ENCODE results near the gene NDUFS7.

The NDUFS7 gene

DNA sequence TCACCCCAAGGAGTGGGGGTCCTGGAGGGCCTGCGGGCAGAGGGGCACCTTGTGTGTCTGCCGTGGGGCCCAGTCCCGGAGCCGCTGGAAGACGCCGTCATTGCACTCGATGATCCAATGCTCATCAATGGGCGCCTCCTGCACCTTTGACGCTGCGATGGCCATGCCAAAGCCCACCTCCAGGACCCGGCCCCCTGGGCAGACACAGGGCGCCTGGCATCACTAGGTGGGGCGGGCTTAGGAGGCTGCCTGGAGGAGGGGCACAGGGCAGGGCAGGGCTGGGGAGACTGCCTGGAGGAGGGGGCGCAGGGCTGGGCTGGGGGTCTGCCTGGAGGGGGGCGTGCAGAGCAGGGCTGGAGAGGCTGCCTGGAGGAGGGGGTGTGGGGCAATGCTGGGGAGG is 16.0 kb downstream of the NDUFS7 start:
- no peaks in the 10 kb centered on the region for H3K79me2 ChIP-seq
- H3K4me1 ChIP-seq, result no peaks in the 10 kb centered on the region
- TF ChIP-seq, protein P1, sequence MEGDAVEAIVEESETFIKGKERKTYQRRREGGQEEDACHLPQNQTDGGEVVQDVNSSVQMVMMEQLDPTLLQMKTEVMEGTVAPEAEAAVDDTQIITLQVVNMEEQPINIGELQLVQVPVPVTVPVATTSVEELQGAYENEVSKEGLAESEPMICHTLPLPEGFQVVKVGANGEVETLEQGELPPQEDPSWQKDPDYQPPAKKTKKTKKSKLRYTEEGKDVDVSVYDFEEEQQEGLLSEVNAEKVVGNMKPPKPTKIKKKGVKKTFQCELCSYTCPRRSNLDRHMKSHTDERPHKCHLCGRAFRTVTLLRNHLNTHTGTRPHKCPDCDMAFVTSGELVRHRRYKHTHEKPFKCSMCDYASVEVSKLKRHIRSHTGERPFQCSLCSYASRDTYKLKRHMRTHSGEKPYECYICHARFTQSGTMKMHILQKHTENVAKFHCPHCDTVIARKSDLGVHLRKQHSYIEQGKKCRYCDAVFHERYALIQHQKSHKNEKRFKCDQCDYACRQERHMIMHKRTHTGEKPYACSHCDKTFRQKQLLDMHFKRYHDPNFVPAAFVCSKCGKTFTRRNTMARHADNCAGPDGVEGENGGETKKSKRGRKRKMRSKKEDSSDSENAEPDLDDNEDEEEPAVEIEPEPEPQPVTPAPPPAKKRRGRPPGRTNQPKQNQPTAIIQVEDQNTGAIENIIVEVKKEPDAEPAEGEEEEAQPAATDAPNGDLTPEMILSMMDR (IDR thresholded peaks at IDR 0.05), result no peak
- H3K27me3 ChIP-seq (ENCODE audit: control insufficient read depth, insufficient read depth, low read length), result no peaks in the 10 kb centered on the region
- no peak overlapping the region for H3K4me3 ChIP-seq (ENCODE audit: low read depth, low read length)
- H3K9ac ChIP-seq, result no peak overlapping the region
- no peak overlapping the region for H3K4me2 ChIP-seq (ENCODE audit: low read length)
- H3K36me3 ChIP-seq (ENCODE audit: control insufficient read depth, insufficient read depth, low read length), result no peaks in the 10 kb centered on the region
- H3K27ac ChIP-seq, result no peak overlapping the region
- H2AFZ ChIP-seq, result no peak overlapping the region
- no peaks in the 10 kb centered on the region for H3K9me3 ChIP-seq (ENCODE audit: control insufficient read depth, low read length)

DNA sequence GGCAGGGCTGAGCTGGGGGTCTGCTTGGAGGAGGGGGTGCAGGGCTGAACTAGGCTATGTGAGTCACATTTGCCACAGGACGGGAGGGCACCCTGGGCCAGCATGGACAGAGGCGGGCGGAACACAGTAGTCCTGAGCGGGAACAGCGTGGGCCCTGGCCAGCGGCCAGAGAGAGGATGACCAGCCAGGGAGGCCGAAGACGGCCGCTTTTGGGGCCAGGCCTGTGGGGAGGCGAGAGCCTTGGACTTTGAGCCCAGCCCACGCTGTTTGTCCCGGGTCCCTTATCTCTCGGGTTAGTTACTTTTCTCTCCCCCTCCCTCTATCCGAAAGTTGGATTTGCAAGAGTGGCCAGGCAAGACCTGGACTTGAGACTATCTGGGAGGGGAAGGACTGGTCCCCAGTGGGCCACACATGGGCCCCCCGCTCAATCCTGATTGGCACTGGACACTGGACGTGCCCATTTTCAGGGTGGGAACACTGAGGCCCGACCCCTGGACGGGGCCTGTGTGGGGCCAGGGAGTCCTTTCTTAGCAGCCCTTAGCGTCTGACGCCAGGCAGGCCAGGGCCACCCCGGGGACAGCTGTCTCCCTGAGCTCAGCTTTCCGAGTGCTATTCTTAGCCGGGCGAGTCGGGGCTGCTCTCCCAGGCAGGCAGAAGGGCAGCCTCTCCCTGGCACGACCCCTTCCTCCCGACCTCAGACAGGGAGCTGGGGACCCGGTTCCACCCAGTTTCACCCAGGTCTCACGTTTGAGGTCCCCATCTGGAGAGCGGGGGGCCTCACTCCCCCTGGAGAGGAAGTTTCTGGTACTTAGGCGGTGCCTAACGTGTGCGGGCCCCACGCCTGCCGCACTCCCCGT is 16.8 kb downstream of the NDUFS7 start:
- H3K79me2 ChIP-seq, result no peaks in the 10 kb centered on the region
- peak overlapping the region; percentile 76 for H3K4me3 ChIP-seq (ENCODE audit: low read depth, low read length)
- H2AFZ ChIP-seq, result peak overlapping the region; percentile 75
- TF ChIP-seq, protein P1 (IDR thresholded peaks at IDR 0.05), result no peak
- H3K27ac ChIP-seq, result no peak overlapping the region
- peak overlapping the region; percentile 96 for H3K4me2 ChIP-seq (ENCODE audit: low read length)
- H3K9ac ChIP-seq, result no peak overlapping the region
- no peaks in the 10 kb centered on the region for H3K9me3 ChIP-seq (ENCODE audit: control insufficient read depth, low read length)
- H3K36me3 ChIP-seq (ENCODE audit: control insufficient read depth, insufficient read depth, low read length), result no peaks in the 10 kb centered on the region
- H3K27me3 ChIP-seq (ENCODE audit: control insufficient read depth, insufficient read depth, low read length), result no peaks in the 10 kb centered on the region
- H3K4me1 ChIP-seq, result no peaks in the 10 kb centered on the region

DNA sequence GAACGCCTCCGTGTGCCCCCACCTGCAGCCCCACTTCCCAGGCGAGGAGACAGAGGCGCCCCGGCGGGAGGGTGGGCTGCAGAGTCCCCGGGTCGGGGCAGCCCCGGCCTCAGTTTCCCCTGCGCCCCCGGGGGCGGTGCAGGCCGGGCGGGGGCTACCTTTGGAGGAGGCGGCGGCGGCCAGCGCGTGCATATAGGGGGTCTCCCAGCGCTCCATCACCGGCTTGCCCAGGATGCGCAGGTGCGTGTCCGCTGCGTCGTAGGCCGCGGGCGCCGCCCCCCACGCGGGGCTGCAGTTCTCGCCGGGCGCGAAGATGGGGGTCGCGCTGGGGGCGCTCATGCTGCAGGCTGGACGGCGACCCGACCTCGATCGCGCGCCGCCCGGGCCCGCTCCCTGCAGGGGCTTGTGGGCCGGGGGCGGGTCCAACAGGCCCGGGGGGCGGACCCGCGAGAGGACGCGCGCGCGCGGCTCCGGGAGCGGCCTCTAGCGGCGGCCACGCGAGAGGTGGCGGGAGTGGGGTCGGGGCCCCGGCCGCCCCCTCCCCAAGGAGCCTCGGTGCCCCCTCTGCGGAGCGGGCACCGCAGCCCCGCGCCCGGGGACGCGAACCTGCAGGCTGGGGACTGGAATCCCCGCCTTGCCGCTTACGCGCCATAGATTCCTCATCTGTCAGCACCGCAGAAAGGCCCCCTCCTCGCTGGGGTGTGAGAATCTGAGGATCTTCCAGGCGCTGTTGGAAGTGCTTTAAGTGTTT is 17.6 kb downstream of the NDUFS7 start, which contains the start of gene GAMT:
Gene GAMT, minus strand, starts transcription at position 405 of the 751 bp plus-strand sequence. Its CDS starts 66 bp downstream, at position 339.
- H3K4me1 ChIP-seq, result peaks cover 2% of the 10 kb centered on the region
- no peaks in the 10 kb centered on the region for H3K9me3 ChIP-seq (ENCODE audit: control insufficient read depth, low read length)

DNA sequence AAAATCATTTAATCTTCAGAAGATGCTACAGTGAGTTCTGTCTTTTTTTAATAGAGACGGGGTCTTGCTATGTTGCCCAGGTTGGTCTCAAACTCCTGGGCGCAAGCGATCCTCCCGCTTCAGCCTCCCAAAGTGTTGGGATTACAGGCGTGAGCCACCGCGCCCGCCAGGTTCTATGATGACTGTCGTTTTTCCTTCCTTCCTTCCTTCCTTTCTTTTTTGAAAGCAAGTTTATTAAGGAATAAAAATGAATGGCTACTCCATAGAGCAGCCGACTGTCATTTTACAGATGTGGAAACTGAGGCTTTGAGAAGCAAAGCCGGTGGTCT is 18.1 kb downstream of the NDUFS7 start:
- Histone ChIP-seq H3K27ac (no peak overlapping the region), H3K4me2 (ENCODE audit: low read length) (peak overlapping the region; percentile 96), H3K27me3 (ENCODE audit: control insufficient read depth, insufficient read depth, low read length) (no peaks in the 10 kb centered on the region), H3K79me2 (no peaks in the 10 kb centered on the region), H2AFZ (peak overlapping the region; percentile 82), H3K9me3 (ENCODE audit: control insufficient read depth, low read length) (no peaks in the 10 kb centered on the region), H3K36me3 (ENCODE audit: control insufficient read depth, insufficient read depth, low read length) (no peaks in the 10 kb centered on the region), H3K4me3 (ENCODE audit: low read depth, low read length) (no peak overlapping the region), H3K9ac (no peak overlapping the region), H3K4me1 (peaks cover 7% of the 10 kb centered on the region)
- TF ChIP-seq, protein P1 (IDR thresholded peaks at IDR 0.05), result no peak

More for the DNA sequence above, 17.6 kb downstream of the NDUFS7 start, which contains the start of gene GAMT:
- Histone ChIP-seq H2AFZ (peak within 1 kb of the TSS; percentile 82), H3K4me3 (ENCODE audit: low read depth, low read length) (peak within 1 kb of the TSS; percentile 76), H3K27ac (no peak within 1 kb of the TSS), H3K4me2 (ENCODE audit: low read length) (peak within 1 kb of the TSS; percentile 96), H3K27me3 (ENCODE audit: control insufficient read depth, insufficient read depth, low read length) (no peaks in the 10 kb centered on the region), H3K9ac (no peak within 1 kb of the TSS), H3K79me2 (no peaks in the 10 kb centered on the region), H3K36me3 (ENCODE audit: control insufficient read depth, insufficient read depth, low read length) (no peaks in the 10 kb centered on the region)
- TF ChIP-seq, protein P1 (IDR thresholded peaks at IDR 0.05), result peak; percentile 37

Data from parathyroid adenoma (tissue), 2 donors.